GM12878 (cell line): ENCODE data around the gene ZNF454. TPM values are rescaled to one million over a fixed set of nuclear protein-coding genes. Genes with fewer than 3 reads are reported as not detected.

ENCODE experiments used
- BACH1 ChIP-seq: fragments of 450-650 bp; IDR thresholded peaks from 2 replicates; pipeline ENCODE4 v1.6.1; 2017; ENCODE audit warnings: mild to moderate bottlenecking, borderline replicate concordance
- CBX5 ChIP-seq: sonication (generic); IDR thresholded peaks from 2 replicates; pipeline ENCODE4 v1.6.1; 2016; ENCODE audit warnings: low read depth, moderate library complexity, mild to moderate bottlenecking, inconsistent platforms
- HDAC6 ChIP-seq: fragments of 200-600 bp; sonication (generic); IDR thresholded peaks from one replicate; pipeline ENCODE4 v1.8.0; 2017; ENCODE audit warnings: antibody characterized with exemption; ENCODE audit not compliant: unreplicated experiment
- HDGF ChIP-seq: fragments of 450-650 bp; IDR thresholded peaks from 2 replicates; pipeline ENCODE4 v1.6.1; 2016; ENCODE audit warnings: antibody characterized with exemption
- JUNB ChIP-seq: IDR thresholded peaks from 2 replicates; pipeline ENCODE4 v1.6.1; 2016; ENCODE audit warnings: antibody characterized with exemption, mild to moderate bottlenecking
- MTA2 ChIP-seq: fragments of 450-650 bp; IDR thresholded peaks from 2 replicates; pipeline ENCODE4 v1.6.1; 2016; ENCODE audit warnings: low read depth, mild to moderate bottlenecking, moderate library complexity
- NR2C2 ChIP-seq: IDR thresholded peaks from 2 replicates; pipeline ENCODE4 v1.6.1; 2011; ENCODE audit warnings: borderline replicate concordance, low read depth; ENCODE audit not compliant: control insufficient read depth, insufficient read length
- RAD51 ChIP-seq: fragments of 450-650 bp; IDR thresholded peaks from 2 replicates; pipeline ENCODE4 v1.6.1; 2016; ENCODE audit warnings: moderate library complexity, mild to moderate bottlenecking, inconsistent platforms
- SMAD5 ChIP-seq: IDR thresholded peaks from 2 replicates; pipeline ENCODE4 v1.6.1; 2016; ENCODE audit warnings: antibody characterized with exemption, low read depth
- SRF ChIP-seq, 2 experiments: IDR thresholded peaks; 2 replicates each; pipeline ENCODE4 v1.6.1; 2011; ENCODE audit warnings: low read depth in 2 of 2, low read length in 2 of 2, mild to moderate bottlenecking in 1 of 2, moderate library complexity in 1 of 2
- polyA plus RNA-seq, 11 experiments: library from polyadenylated mRNA; depleted of rRNA in 4 of 11; unstranded in 6 of 11; stranded (reverse) in 5 of 11; fragments of >200 nt; fragmentation: Nextera tagmentation in 4 of 11; fragmentation: Illumina TruSeq in 1 of 11; extraction: Ambion mirVana in 4 of 11; extraction: Trizol in 1 of 11; gene quantifications; 1 replicate in 1 of 11; 2 replicates in 10 of 11; pipeline versions ENCODE4 v1.2.1 to v1.2.3, GENCODE V29; 2011 to 2016; ENCODE audit warnings: inconsistent platforms in 2 of 11, missing spikeins in 2 of 11, low read depth in 1 of 11
- total RNA-seq, 4 experiments: library from RNA; depleted of rRNA in 3 of 4; stranded (reverse); fragments of >200 nt in 3 of 4; fragmentation: Illumina TruSeq in 1 of 4; extraction: Trizol in 1 of 4; gene quantifications; 2 replicates each; pipeline versions ENCODE4 v1.2.1 to v1.2.3, GENCODE V29; 2013 to 2021
- TF ChIP-seq, protein P1 (sequence below): fragments of 450-650 bp; IDR thresholded peaks from 2 replicates; pipeline ENCODE4 v1.6.1; 2017; ENCODE audit warnings: mild to moderate bottlenecking, moderate library complexity
- TF ChIP-seq, protein P2 (sequence below): fragments of 450-650 bp; IDR thresholded peaks from 2 replicates; pipeline ENCODE4 v1.6.1; 2018; ENCODE audit warnings: mild to moderate bottlenecking, low read depth, moderate library complexity; ENCODE audit not compliant: partially characterized antibody

The ZNF454 gene
- total and polyA plus RNA-seq, 10 of the 15 experiments (the other 5 are each of a cell fraction or from before 2014, with no cell fraction given) = not detected

GRCh38 chr5:178965465-178966055, 24.6 kb downstream of the ZNF454 start (continued):
- TF ChIP-seq, protein P1, sequence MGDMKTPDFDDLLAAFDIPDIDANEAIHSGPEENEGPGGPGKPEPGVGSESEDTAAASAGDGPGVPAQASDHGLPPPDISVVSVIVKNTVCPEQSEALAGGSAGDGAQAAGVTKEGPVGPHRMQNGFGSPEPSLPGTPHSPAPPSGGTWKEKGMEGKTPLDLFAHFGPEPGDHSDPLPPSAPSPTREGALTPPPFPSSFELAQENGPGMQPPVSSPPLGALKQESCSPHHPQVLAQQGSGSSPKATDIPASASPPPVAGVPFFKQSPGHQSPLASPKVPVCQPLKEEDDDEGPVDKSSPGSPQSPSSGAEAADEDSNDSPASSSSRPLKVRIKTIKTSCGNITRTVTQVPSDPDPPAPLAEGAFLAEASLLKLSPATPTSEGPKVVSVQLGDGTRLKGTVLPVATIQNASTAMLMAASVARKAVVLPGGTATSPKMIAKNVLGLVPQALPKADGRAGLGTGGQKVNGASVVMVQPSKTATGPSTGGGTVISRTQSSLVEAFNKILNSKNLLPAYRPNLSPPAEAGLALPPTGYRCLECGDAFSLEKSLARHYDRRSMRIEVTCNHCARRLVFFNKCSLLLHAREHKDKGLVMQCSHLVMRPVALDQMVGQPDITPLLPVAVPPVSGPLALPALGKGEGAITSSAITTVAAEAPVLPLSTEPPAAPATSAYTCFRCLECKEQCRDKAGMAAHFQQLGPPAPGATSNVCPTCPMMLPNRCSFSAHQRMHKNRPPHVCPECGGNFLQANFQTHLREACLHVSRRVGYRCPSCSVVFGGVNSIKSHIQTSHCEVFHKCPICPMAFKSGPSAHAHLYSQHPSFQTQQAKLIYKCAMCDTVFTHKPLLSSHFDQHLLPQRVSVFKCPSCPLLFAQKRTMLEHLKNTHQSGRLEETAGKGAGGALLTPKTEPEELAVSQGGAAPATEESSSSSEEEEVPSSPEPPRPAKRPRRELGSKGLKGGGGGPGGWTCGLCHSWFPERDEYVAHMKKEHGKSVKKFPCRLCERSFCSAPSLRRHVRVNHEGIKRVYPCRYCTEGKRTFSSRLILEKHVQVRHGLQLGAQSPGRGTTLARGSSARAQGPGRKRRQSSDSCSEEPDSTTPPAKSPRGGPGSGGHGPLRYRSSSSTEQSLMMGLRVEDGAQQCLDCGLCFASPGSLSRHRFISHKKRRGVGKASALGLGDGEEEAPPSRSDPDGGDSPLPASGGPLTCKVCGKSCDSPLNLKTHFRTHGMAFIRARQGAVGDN = no peak
- TF ChIP-seq CBX5 (no peak), HDAC6 (no peak), MTA2 (no peak), JUNB (no peak), NR2C2 (no peak), SMAD5 (no peak), BACH1 (no peak), HDGF (no peak), SRF (IDR thresholded peaks at IDR 0.05; ENCODE audit: low read depth in 2 of 2, low read length in 2 of 2) (no peak), RAD51 (no peak)
- TF ChIP-seq, protein P2, sequence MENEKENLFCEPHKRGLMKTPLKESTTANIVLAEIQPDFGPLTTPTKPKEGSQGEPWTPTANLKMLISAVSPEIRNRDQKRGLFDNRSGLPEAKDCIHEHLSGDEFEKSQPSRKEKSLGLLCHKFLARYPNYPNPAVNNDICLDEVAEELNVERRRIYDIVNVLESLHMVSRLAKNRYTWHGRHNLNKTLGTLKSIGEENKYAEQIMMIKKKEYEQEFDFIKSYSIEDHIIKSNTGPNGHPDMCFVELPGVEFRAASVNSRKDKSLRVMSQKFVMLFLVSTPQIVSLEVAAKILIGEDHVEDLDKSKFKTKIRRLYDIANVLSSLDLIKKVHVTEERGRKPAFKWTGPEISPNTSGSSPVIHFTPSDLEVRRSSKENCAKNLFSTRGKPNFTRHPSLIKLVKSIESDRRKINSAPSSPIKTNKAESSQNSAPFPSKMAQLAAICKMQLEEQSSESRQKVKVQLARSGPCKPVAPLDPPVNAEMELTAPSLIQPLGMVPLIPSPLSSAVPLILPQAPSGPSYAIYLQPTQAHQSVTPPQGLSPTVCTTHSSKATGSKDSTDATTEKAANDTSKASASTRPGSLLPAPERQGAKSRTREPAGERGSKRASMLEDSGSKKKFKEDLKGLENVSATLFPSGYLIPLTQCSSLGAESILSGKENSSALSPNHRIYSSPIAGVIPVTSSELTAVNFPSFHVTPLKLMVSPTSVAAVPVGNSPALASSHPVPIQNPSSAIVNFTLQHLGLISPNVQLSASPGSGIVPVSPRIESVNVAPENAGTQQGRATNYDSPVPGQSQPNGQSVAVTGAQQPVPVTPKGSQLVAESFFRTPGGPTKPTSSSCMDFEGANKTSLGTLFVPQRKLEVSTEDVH = no peak
- TF ChIP-seq, all 136 proteins: peak for 0
